Left cardiac atrium (tissue), 4 donors: ENCODE data around the gene NAPSA. TPM values are rescaled to one million over a fixed set of nuclear protein-coding genes. Genes with fewer than 3 reads are reported as not detected.
"Not testable (repeated sequence)": the region's sequence is repeated elsewhere in the genome, so short reads cannot be mapped to it uniquely, and the experiment has no call there.

Source experiments
- ATAC-seq, 2 donors: fragments of 200-7000 bp; cut with Tn5 transposase; one replicate each; pipeline ENCODE4 v1.9.1; 2020; ENCODE audit warnings: mild to moderate bottlenecking in 2 of 2, moderate library complexity in 2 of 2
- DNase-seq: peaks from one replicate; pipeline ENCODE4 v3.0.0-alpha.2; 2020
- intact Hi-C, 2 donors: fragments of 100-400 bp; cut with DNase I; formaldehyde crosslinking; loops; one replicate each; pipeline versions ENCODE4 v1.14.1 to v1.15.1; 2022 to 2023
- long read RNA-seq: library from polyadenylated mRNA; unstranded; transcript quantifications from one replicate; pipeline ENCODE4 v2.0.0, GENCODE V29; 2021
- total RNA-seq, 2 donors: library from RNA; stranded (reverse); fragmentation: NEBNext Ultra II Directional; extraction: Animal tissue kit (Norgen Biotek cat#: 25700); gene quantifications; one replicate each; pipeline ENCODE4 v1.2.1, GENCODE V29; 2021
- donor health status: DM: no; HTN: yes; CAD: no.
- donor health status: DM: no; HTN: yes; CAD: no; lungs with severe emphysema.
- donor health status: DM: yes; HTN: yes; CAD: no.
- donor health status: Dilated cardiomyopathy.

NAPSA gene
- under 1 TPM; 0.47 to 0.97 TPM for total RNA-seq
- long read RNA-seq: 0 reads

- intact Hi-C loops: loop anchor here (5.0 to 10.0 kb wide), 2 partner anchors 97 to 559 kb away; no protein-coding TSS in a partner anchor
- ATAC-seq: no peak
- no peak for DNase-seq
These were observed at the start of gene NAPSA for GRCh38 chr19:50365434-50366306. TSS of gene NAPSA (minus strand) at chr19:50365639. CDS start at chr19:50365621, 18 bp downstream.

- no peak for DNase-seq
- intact Hi-C loops: loop anchor here in 1 of 2 donors (5.0 kb wide), 1 partner anchor 51 kb away; no protein-coding TSS in a partner anchor
- no peak for ATAC-seq
These were observed 48.1 kb upstream of the NAPSA start for GRCh38 chr19:50413531-50413930.

- DNase-seq (no peak), ATAC-seq (no peak)
- intact Hi-C loops: loop anchor here in 1 of 2 donors (5.0 kb wide), 1 partner anchor 51 kb away; no protein-coding TSS in a partner anchor
These were observed 47.7 kb upstream of the NAPSA start for GRCh38 chr19:50413096-50413495.

- DNase-seq (no peak), ATAC-seq (no peak)
- intact Hi-C loops: loop anchor here in 1 of 2 donors (5.0 kb wide), 1 partner anchor 50 kb away; no protein-coding TSS in a partner anchor
These were observed 47.0 kb upstream of the NAPSA start for GRCh38 chr19:50412419-50412818.

- ATAC-seq: no peak
- DNase-seq: no peak
- intact Hi-C loops: loop anchor here in 1 of 2 donors (5.0 kb wide), 1 partner anchor 48 kb away; no protein-coding TSS in a partner anchor
These were observed 44.7 kb upstream of the NAPSA start for GRCh38 chr19:50410109-50410508.

GRCh38 chr19:50409347-50409746, 43.9 kb upstream of the NAPSA start:
- ATAC-seq (no peak), DNase-seq (no peak)
- intact Hi-C loops: no loop called here

GRCh38 chr19:50406829-50407228, 41.4 kb upstream of the NAPSA start:
- intact Hi-C loops: no loop called here
- DNase-seq (no peak), ATAC-seq (no peak)

- DNase-seq: no peak
- intact Hi-C loops: no loop called here
- ATAC-seq: no peak
These were observed 40.8 kb upstream of the NAPSA start for GRCh38 chr19:50406156-50406820.

GRCh38 chr19:50402544-50403301, 37.3 kb upstream of the NAPSA start:
- intact Hi-C loops: no loop called here
- ATAC-seq (no peak), DNase-seq (no peak)

GRCh38 chr19:50401605-50402450, 36.4 kb upstream of the NAPSA start:
- ATAC-seq (no peak), DNase-seq (no peak)
- intact Hi-C loops: no loop called here

- no peak for ATAC-seq
- no peak for DNase-seq
- intact Hi-C loops: no loop called here
These were observed 33.9 kb upstream of the NAPSA start for GRCh38 chr19:50399368-50399745.

GRCh38 chr19:50398675-50399367, 33.4 kb upstream of the NAPSA start:
- no peak for DNase-seq
- ATAC-seq: no peak
- intact Hi-C loops: no loop called here

GRCh38 chr19:50394017-50394416, 28.6 kb upstream of the NAPSA start:
- intact Hi-C loops: no loop called here
- ATAC-seq (no peak), DNase-seq (no peak)

- intact Hi-C loops: no loop called here
- no peak for DNase-seq
- ATAC-seq: no peak
These were observed 28.1 kb upstream of the NAPSA start for GRCh38 chr19:50393589-50393988.

GRCh38 chr19:50392759-50393158, 27.3 kb upstream of the NAPSA start:
- intact Hi-C loops: no loop called here
- no peak for ATAC-seq
- no peak for DNase-seq

GRCh38 chr19:50390952-50391351, 25.5 kb upstream of the NAPSA start:
- ATAC-seq, intact Hi-C loops, DNase-seq: not testable (repeated sequence)

- DNase-seq, intact Hi-C loops, ATAC-seq: not testable (repeated sequence)
These were observed 24.9 kb upstream of the NAPSA start for GRCh38 chr19:50390295-50390694.

- intact Hi-C loops: no loop called here
- ATAC-seq (no peak), DNase-seq (no peak)
These were observed 22.4 kb upstream of the NAPSA start for GRCh38 chr19:50387868-50388245.
